ENCODE results near the gene PDXP.
"Not testable (repeated sequence)": the region's sequence is repeated elsewhere in the genome, so short reads cannot be mapped to it uniquely, and the experiment has no call there.

Gene PDXP

DNA sequence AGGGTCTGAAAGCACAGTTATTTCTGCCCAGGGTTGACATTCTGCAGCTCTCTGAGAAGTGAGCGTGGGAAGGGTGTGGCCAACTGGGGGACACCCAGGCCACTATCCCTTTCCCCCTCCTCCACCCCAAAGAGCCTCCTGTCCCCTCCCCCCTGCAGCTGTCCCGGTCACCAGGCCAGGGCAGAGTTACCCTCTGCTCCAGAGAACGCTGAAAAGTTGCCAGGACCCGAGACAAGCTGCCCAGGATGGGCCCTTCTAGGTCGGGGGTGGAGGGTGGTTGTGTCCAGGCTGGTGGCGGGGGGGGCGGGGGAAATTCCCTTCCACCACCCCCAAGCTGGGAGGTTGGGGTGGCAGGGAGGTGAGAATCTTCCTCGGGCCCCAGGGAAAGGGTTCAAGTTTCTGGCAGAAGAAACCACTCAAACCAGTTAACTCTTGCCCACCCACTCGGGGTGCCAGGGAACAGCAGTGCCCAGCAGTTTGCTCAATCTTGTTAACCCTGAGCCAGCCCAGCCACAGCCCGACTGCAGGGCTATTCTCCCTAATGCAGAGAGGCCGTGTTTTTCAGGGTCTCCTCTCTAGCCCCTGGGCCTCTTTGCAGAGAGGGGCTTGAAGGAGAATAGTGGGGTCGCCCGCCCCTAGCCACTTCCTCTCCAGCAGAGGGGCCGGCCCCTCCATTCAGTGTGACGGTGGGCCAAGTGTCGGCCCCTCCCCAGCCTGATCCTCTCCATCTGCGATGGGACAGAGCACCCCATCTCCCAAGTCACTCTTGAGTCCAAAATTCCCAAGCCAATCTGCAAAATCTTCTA, 17.6 kb downstream of the PDXP start:
- no peak for DNase-seq

DNA sequence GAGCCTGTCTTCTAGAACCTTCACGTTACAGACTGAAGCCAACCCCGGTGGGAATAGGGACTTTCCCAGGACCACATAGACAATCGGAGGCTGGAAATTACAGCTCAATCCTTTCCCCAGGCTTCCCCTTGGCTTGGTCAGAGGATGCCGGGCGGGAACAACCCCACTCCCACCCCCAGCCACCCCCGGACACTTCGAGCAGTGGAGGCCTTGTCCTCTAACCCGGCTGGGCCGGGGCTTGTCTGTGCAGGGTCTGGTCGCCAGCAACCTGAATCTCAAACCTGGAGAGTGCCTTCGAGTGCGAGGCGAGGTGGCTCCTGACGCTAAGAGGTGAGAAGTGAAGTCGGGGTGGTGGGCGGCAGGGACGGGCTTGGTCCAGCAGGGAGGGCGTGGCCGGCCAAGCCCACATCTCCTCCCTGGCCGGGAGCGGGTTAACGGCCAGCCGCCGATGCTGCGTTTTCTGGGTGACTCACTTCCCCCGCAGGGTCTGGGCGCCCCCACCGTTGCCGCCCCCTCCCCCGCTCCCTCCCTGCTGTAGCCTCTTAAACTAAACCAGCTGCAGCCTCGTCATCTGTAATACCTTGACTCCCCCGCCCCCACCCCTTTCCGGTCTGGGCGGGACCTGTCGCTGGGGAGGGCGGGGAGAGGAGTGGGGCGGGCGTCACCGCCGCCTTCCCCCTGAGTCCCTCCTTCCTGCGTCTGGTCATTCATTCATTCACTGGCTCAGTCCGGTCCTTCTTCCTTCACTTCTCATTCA, 18.4 kb downstream of the PDXP start:
- peak; percentile 85 for DNase-seq

DNA sequence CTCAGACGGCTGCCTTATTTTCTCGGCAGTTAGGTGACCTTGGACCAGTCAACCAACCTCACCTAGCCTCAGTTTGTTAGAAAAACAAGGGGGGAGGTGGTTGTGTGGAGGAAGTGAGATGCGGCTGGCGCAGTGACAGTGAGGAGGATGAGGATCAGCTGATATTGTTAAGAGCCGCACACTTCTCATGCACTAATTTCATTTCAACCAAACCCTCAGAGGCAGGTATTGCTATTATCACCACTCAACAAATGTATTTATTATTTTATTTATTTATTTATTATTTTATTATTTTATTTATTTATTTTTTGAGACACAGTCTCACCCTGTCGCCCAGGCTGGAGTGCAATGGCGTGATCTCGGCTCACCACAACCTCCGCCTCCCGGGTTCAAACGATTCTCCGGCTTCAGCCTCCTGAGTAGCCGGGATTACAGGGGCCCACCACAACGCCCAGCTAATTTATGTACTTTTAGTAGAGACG, 19.0 kb downstream of the PDXP start:
- no peak for DNase-seq

DNA sequence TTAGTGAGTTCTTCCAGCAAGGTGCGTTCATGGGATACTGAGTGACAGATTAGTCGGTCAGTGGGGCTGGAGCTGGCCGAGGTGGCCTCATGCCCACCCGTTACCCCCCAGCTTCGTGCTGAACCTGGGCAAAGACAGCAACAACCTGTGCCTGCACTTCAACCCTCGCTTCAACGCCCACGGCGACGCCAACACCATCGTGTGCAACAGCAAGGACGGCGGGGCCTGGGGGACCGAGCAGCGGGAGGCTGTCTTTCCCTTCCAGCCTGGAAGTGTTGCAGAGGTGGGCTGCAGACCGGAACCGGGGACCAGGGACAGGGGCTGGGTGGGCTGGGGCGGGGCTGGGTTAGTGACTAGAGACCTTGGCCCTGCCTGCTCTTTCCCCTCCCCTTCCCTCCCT, 19.8 kb downstream of the PDXP start:
- DNase-seq: no peak

DNA sequence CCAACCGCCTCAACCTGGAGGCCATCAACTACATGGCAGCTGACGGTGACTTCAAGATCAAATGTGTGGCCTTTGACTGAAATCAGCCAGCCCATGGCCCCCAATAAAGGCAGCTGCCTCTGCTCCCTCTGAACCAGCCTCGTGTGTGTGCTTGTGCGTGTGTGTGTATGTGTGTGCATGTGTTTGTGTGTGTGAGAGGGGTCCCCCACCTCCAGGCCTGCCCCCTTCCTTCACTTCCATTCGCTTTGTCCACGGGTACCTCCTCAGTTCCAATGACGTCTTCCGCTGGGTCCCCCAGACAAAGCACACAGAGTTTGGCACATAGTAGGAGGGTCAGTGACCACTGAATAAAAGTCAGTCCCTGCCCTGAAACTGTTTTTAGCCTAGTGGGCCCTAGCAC, 21.1 kb downstream of the PDXP start:
- DNase-seq: no peak

DNA sequence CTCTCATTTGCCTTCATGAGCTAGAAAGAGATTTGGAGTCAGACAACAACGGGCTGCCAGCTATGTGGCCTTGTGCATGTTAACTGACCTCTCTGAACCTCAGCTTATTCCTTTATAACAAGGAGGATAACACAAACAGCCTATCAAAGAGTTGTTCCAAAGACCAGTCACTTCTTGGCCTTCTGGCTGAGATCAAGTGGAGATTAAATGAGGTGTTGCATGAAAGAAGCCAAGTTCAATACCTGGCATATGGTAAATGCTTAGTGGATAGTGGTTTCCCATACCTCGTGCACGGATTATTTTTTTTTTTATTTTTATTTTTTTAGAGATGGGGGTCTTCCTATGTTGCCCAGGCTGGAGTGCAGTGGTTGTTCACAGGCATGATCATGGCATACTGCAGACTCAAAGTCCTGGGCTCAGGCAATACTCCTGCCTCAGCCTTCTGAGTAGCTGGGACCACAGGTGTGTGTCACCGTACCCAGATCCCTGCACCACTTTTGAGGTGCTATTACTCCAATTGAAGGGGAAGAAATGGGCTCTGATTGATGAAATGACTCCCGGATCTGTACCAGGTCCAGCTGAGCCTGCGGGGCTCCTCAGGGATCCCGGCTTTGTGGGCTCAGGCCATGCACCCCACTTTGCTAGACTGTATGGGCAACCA, 21.8 kb downstream of the PDXP start:
- no peak for DNase-seq

DNA sequence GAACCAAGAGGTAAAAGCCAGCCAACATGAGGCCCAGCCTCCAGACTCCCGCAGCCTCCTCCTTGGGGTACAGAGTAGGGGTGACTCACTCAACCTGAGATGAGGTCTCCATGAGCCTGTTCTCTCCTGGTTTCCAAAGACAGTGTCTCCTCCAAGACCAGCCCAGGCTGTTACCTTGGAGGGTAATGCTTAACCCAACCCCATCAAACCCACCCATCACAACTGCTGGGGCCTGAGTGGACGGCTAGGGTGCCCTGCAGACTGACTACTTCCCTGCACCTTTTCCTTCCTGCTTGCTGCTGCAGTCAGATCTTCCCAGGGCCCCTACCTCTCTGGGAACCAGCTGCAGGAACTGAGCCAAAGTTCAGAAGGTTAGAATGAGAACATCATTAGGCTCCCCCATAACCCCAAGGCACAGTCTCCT, 22.5 kb downstream of the PDXP start:
- no peak for DNase-seq

DNA sequence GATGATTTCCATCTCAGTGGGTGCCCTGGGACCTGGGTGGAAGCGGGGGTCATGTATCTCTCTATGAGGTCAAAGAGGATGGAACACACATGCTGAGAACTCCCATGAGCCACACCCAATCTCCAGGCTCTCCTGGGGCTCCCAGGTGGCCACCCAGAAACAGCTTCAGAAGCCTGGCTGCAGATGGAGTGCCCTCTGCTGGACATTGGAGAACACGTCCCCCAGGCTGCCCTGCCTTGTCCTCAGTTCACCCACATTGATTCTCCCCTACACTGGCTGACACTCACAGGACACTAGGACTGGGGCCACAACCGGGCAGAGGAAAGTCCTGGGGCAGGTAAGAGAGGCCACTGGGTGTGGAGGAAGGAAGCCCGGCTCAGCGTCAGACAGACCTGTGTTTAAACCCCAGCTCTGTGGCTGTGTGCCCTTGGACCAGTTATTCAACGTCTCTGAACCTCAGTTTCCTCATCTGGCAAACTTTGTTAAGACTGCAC, 23.1 kb downstream of the PDXP start:
- peak; percentile 69 for DNase-seq

DNA sequence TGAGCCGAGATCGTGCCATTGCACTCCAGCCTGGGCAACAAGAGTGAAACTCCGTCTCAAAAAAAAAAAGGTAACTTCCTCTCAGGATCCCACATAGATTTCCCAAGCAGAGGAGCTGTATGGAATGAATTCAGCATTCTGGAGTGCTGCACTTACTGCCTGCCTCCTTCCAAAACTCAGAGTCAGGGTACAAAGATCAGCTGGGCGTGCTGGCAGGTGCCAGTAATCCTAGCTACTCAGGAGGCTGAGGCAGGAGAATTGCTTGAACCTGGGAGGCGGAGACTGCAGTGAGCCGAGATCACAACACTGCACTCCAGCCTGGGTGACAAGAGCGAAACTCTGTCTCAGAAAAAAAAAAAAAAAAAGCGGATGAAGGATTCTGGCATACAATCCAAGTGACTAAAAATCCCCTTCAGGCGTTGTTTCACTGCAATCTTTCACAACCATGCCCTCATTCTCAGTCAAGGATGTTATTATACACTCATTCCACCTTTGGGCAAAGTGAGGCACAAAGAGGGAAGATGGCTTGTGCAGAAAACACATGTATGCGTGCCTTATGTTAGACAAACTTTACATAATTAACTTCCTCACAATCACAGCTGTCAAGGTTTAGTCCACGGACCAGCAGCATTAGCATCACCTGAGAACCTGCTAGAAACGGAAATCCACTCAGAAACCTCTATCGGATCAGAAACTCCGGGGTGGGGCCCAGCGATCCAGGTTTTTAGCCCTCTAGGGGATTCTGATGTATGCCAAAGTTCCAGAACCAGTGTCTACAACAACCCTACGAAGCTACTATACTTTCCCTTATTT, 26.5 kb downstream of the PDXP start:
- DNase-seq: peak; percentile 9

DNA sequence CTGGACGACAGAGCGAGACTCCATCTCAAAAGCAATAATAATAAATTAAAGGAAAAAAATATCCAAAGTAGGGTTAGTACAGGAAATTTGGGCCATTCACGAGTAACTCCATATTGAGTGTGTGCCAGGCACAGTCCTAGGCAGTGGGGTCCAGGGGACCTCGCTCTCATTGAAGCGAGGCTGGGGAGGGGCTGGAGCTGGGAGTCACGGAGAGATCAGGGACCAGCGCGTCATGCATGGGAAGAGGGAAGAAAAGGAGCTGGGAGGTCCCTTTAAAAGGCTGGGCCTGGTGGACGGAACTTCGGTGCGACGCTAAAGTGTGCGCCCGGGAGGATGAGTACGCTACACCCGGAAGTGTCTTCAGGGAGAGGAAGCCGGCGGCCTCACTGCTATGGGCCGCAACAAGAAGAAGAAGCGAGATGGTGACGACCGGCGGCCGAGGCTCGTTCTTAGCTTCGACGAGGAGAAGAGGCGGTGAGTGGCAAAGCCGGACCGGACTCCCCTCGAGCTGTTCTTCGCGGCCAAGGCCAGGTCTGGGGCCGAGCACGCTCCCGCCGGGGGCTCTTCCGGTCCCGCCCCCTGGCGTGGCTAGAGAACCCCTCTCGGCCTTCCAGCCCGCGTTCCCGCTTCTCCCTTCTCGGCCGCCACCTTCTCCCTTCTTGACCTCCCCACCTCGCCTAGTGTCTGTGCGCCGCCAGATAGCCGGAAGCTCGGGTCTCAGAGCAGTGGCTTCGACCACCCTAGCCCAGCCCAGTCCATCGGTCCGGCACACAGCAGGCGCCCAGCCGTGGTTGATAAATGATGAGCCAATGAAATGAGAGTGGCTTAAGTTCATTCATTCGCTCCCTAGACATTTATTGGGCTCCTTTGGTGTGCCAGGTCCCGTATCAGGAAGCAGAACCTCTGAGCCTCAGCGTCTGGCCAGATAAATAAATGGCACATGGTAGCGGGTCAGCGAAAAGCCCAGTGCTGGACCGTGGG, 27.8 kb downstream of the PDXP start, which contains the start of gene NOL12:
NOL12 (plus strand) TSS at position 342 of the 981 bp plus-strand sequence; CDS start at position 392, 50 bp downstream.
- DNase-seq: peak; percentile 78

DNA sequence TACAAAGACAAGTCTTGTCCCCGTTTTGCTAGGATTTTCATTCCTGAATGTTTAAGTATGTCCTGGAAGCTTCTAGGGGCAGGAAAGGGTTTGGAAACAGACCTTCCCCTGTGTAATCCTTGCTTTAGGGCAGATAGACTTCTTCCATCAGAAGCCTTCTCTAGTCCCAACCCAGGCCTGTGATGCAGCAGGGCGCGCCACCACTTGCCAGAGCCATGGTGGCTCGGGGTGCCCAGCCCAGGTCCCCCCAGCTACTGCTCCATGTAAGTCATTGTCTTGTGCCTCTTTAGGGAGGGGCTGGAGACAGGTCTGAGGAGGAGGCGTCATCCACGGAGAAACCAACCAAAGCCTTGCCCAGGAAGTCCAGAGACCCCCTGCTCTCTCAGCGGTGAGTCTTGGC, 31.9 kb downstream of the PDXP start:
- DNase-seq: no peak

DNA sequence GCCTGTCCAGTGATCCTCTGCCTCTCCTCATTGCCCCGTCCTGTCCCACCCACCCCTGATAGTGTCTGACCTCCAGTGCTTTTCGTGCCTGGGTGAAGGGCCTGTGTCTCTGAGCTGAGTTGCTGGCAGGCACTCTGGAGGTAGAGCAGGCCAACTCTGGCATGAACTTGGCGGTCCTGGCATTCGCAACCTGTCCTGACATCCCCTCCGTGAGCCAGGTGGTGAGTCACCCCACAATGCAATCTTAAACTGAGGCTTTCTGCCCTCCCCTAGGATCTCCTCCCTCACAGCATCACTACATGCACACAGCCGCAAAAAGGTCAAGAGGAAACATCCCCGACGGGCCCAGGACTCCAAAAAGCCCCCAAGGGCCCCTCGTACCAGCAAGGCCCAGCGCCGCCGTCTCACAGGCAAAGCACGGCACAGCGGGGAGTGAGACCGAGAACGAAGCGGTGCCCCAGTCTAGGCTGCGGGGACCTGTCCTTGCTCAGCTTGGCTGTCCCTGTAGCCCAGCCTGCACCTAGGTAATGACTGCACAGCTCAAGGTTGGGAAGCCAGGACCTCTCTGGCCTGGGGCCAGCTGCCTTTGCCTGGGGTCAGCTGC, 32.5 kb downstream of the PDXP start:
- DNase-seq: no peak

DNA sequence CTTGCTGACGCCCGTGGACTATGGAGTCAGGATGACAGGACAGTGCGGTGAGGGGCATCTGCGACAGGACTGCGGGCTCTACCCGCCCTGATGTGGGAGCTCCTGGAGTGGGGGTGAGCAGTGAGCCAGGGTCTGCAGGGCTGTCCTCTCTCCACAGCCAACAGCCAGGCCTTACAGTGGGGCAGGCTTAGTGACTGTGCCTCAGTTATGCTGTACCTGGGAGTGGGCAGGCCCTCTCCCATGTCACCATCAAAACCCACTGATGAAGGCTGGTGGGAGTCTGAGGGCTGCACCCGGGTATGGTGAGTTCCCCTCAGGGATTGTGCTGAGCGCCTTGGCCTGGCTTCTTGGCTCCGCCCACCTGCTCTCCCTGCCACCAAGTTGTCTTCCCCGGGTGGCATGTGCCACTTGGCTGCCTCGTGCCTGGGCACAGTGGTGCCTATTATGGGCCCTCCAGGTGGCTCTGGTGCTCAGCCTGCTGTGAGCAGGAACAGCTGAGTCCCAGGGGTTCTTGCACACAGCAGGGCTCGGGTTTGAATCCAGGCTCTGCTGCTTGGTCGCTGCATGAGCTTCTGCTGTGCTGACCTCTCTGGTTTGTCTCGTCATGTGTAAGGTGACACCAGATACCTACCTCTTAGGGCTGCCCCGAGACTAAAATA, 34.2 kb downstream of the PDXP start:
- no peak for DNase-seq

DNA sequence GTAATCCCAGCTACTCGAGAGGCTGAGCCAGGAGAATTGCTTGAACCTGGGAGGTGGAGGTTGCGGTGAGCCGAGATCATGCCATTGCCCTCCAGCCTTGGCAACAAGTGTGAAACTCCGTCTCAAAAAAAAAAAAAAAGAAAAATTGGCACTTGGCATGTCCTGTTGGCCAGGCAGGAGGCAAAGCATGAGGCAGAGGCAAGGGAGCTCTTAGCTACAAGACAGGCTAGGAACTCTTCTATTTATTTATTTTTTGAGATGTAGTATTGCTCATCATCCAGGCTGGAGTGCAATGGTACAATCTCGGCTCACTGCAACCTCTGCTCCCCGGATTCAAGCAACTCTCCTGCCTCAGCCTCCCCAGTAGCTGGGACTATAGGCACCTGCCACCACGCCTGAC, 35.6 kb downstream of the PDXP start:
- DNase-seq: not testable (repeated sequence)

DNA sequence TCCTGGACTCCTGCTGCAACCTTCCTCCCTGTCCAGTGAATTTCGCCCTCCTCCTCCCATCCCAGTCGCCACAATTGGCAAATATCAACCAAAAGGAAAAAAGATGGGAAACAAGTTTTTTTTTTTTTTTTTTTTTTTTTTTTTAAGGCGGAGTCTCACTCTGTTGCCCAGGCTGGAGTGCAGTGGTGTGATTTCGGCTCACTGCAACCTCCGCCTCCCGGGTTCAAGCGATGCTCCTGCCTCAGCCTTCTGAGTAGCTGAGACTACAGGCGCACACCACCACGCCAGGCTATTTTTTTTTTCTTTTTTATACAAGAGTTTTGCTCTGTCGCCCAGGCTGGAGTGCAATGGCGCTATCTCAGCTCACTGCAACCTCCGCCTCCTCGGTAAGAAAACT, 37.7 kb downstream of the PDXP start:
- not testable (repeated sequence) for DNase-seq

DNA sequence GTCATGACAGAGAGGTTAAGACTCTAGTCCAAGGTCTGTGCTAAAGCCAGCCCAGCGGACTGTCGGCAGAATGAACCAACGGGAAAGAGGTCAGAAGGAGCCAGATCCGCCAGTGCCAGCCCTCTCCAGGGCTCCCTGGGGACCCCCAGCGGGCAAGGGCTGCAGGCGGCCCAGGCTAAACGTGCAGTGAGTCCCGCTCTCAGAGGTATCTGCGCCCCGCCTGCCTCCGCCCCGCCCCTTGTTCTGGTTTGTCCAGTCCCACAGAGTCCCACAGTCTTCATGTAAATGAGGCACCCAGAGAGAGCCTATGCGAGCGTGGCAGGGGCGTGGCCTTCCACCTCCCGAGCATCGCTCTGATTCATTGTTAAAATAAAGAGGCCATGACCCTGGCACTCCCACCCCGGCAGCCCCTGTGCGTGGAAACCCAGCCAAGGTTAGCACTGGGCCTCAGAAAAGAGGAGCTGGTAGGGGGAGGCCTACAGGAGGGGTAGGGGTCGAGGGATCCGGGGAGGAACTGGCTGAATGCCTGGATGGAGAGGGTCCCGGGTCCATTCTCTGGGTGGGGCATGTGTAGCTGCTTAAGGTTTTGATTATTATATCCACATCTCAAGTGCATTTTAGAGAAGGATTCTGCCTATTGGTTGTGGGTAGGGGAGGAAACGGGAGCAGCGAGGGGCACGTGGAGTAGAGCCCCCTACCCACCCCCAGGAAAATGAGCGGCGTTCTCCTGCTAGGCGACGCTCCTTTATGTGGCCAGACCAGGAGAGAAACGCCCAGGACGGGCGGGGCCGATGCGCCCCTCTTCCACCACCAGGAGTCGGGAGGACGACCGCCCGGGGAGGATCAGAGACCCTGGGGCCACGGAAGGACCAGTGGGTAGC, 38.4 kb downstream of the PDXP start, which contains the start of gene TRIOBP:
TRIOBP (plus strand) TSS at position 392 of the 881 bp plus-strand sequence. CDS start 4,318 bp downstream, outside the sequence.
- peak; percentile 90 for DNase-seq

DNA sequence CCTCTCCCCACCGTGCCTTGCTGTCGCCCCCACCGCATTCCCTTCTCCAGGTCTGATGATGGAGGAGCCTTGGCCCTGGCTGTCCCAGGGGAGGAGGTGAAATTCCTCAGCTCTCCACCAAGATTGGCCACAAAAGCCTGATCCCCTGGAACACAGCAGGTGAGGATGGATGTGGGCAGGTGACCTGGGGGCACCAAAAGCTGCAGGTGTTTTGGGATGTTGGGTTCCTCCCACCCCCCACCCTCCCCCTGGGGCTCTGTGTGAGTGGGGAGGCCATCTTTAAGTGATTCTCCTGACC, 39.0 kb downstream of the PDXP start:
- DNase-seq: no peak

DNA sequence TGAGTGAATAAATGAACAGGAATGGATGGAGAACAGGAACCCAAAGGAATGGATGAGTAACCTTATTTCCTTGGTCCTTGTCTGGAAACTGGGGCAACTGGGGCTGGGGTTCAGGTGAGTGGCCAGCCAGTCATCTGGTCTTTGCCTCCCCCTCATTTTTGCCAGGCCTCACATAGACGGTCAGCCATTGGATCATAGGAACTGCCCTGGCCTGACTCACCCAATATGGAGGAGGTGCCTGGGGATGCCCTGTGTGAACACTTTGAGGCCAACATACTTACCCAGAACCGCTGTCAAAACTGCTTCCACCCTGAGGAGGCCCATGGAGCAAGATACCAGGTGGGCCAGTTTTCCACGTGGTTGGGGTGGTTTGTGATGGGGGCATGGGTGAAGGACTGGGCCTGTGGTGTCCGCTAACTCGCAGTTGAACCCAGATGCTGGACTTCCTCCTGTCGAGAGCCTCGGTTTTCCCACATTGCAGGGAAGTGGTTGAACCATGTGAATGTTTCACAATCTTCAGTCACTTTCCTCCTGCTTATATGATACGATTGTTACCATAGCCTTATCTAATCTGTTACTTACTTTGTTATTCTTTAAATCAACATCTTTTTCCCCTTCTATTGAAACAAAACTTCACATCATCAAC, 42.7 kb downstream of the PDXP start:
- DNase-seq: no peak

DNA sequence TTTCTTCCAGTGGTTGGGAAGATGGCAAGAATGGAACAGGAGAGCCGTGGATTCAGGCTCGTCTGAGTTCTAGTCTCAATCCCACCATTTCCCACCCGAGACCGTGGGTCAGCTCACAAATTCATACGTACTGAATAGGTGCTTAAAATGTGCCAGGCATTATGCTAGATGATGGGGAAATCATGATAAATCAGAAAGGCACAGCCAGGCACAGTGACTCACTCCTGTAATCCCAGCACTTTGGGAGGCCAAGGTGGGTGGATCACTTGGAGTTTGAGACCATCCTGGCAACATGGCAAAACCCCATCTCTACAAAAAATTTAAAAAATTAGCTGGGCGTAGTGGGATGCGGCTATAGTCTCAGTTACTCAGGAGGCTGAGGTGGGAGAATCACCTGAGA, 45.4 kb downstream of the PDXP start:
- no peak for DNase-seq

Data from DMS53 (cell line).